HEK293 (cell line): Measurements from ENCODE around the gene HSPB6.

Source experiments
- EGR2 ChIP-seq: fragments of 450-650 bp; formaldehyde crosslinking; IDR thresholded peaks from 2 replicates; pipeline ENCODE4 v1.5.1; 2016; ENCODE audit warnings: low read depth, missing biosample characterization, missing genetic modification characterization
- GLI4 ChIP-seq: fragments of 450-650 bp; formaldehyde crosslinking; IDR thresholded peaks from 2 replicates; pipeline ENCODE4 v1.5.1; 2016; ENCODE audit warnings: missing biosample characterization, missing genetic modification characterization
- HOXA7 ChIP-seq: sonication (generic); formaldehyde crosslinking; IDR thresholded peaks from 2 replicates; pipeline ENCODE4 v1.8.1; 2022; ENCODE audit warnings: missing genetic modification reagents, borderline replicate concordance
- PRDM4 ChIP-seq: fragments of 450-650 bp; formaldehyde crosslinking; IDR thresholded peaks from 2 replicates; pipeline ENCODE4 v1.5.1; 2017; ENCODE audit warnings: missing biosample characterization, missing genetic modification characterization
- SCRT2 ChIP-seq: fragments of 450-650 bp; formaldehyde crosslinking; IDR thresholded peaks from 2 replicates; pipeline ENCODE4 v1.5.1; 2016; ENCODE audit warnings: missing biosample characterization, missing genetic modification characterization
- ZBTB21 ChIP-seq: fragments of 450-650 bp; formaldehyde crosslinking; IDR thresholded peaks from 2 replicates; pipeline ENCODE4 v1.5.1; 2017; ENCODE audit warnings: missing biosample characterization, missing genetic modification characterization
- ZFHX2 ChIP-seq: fragments of 450-650 bp; formaldehyde crosslinking; conservative IDR thresholded peaks from 2 replicates; pipeline ENCODE4 v1.5.1; 2016; ENCODE audit warnings: missing biosample characterization, missing genetic modification characterization
- ZFP37 ChIP-seq: fragments of 450-650 bp; formaldehyde crosslinking; IDR thresholded peaks from 2 replicates; pipeline ENCODE4 v1.5.1; 2016; ENCODE audit warnings: missing biosample characterization, missing genetic modification characterization
- ZFP69B ChIP-seq: fragments of 450-650 bp; formaldehyde crosslinking; IDR thresholded peaks from 2 replicates; pipeline ENCODE4 v1.5.1; 2016; ENCODE audit warnings: missing biosample characterization, missing genetic modification characterization
- ZNF112 ChIP-seq: fragments of 450-650 bp; formaldehyde crosslinking; IDR thresholded peaks from 2 replicates; pipeline ENCODE4 v1.5.0; 2017; ENCODE audit warnings: missing biosample characterization, missing genetic modification characterization
- ZNF114 ChIP-seq: fragments of 450-650 bp; formaldehyde crosslinking; IDR thresholded peaks from 2 replicates; pipeline ENCODE4 v1.5.0; 2017; ENCODE audit warnings: missing biosample characterization, missing genetic modification characterization
- ZNF146 ChIP-seq: fragments of 450-650 bp; formaldehyde crosslinking; IDR thresholded peaks from 2 replicates; pipeline ENCODE4 v1.5.1; 2016; ENCODE audit warnings: missing biosample characterization, missing genetic modification characterization
- ZNF157 ChIP-seq: fragments of 450-650 bp; formaldehyde crosslinking; IDR thresholded peaks from 2 replicates; pipeline ENCODE4 v1.5.1; 2016; ENCODE audit warnings: missing biosample characterization, missing genetic modification characterization
- ZNF223 ChIP-seq: fragments of 450-650 bp; formaldehyde crosslinking; IDR thresholded peaks from 2 replicates; pipeline ENCODE4 v1.5.1; 2016; ENCODE audit warnings: missing biosample characterization, missing genetic modification characterization
- ZNF266 ChIP-seq: fragments of 450-650 bp; formaldehyde crosslinking; IDR thresholded peaks from 2 replicates; pipeline ENCODE4 v1.5.1; 2016; ENCODE audit warnings: missing biosample characterization, missing genetic modification characterization, low read depth
- ZNF274 ChIP-seq, 2 experiments: fragments of 200-500 bp in 1 of 2; fragments of 450-650 bp in 1 of 2; sonication (Bioruptor generic) in 1 of 2; formaldehyde crosslinking in 1 of 2; IDR thresholded peaks; 2 replicates each; pipeline versions ENCODE4 v1.5.1 to v1.6.1; 2014 to 2016; ENCODE audit warnings: borderline replicate concordance in 1 of 2, inconsistent platforms in 1 of 2, low read length in 1 of 2, missing biosample characterization in 1 of 2, missing genetic modification characterization in 1 of 2
- ZNF350 ChIP-seq: fragments of 450-650 bp; formaldehyde crosslinking; IDR thresholded peaks from 2 replicates; pipeline ENCODE4 v1.5.0; 2017; ENCODE audit warnings: missing biosample characterization, mild to moderate bottlenecking, missing genetic modification characterization
- ZNF48 ChIP-seq: fragments of 450-650 bp; formaldehyde crosslinking; IDR thresholded peaks from 2 replicates; pipeline ENCODE4 v1.5.1; 2016; ENCODE audit warnings: missing biosample characterization, missing genetic modification characterization
- ZNF544 ChIP-seq: fragments of 450-650 bp; formaldehyde crosslinking; IDR thresholded peaks from 2 replicates; pipeline ENCODE4 v1.5.0; 2017; ENCODE audit warnings: missing biosample characterization, missing genetic modification characterization
- ZNF549 ChIP-seq: fragments of 450-650 bp; IDR thresholded peaks from 2 replicates; pipeline ENCODE4 v1.5.1; 2018; ENCODE audit warnings: missing biosample characterization, missing genetic modification characterization, mild to moderate bottlenecking, inconsistent platforms, moderate library complexity
- ZNF558 ChIP-seq: fragments of 450-650 bp; formaldehyde crosslinking; IDR thresholded peaks from 2 replicates; pipeline ENCODE4 v1.5.1; 2016; ENCODE audit warnings: missing biosample characterization, missing genetic modification characterization
- ZNF623 ChIP-seq: fragments of 450-650 bp; formaldehyde crosslinking; IDR thresholded peaks from 2 replicates; pipeline ENCODE4 v1.5.1; 2016; ENCODE audit warnings: missing biosample characterization, missing genetic modification characterization
- ZNF629 ChIP-seq: fragments of 450-650 bp; formaldehyde crosslinking; IDR thresholded peaks from 2 replicates; pipeline ENCODE4 v1.5.1; 2017; ENCODE audit warnings: missing biosample characterization, missing genetic modification characterization
- ZNF830 ChIP-seq: fragments of 450-650 bp; IDR thresholded peaks from 2 replicates; pipeline ENCODE4 v1.5.0; 2018; ENCODE audit warnings: missing biosample characterization, missing genetic modification characterization, low read depth, mild to moderate bottlenecking, moderate library complexity
- TF ChIP-seq, protein P1 (sequence below): fragments of 450-650 bp; formaldehyde crosslinking; IDR thresholded peaks from 2 replicates; pipeline ENCODE4 v1.5.1; 2016; ENCODE audit warnings: missing biosample characterization, missing genetic modification characterization, borderline replicate concordance
- TF ChIP-seq, protein P2 (sequence below): fragments of 450-650 bp; formaldehyde crosslinking; IDR thresholded peaks from 2 replicates; pipeline ENCODE4 v1.5.1; 2017; ENCODE audit warnings: missing biosample characterization, mild to moderate bottlenecking, missing genetic modification characterization, moderate library complexity
- TF ChIP-seq, protein P3 (sequence below): fragments of 450-650 bp; formaldehyde crosslinking; IDR thresholded peaks from 2 replicates; pipeline ENCODE4 v1.5.1; 2017; ENCODE audit warnings: missing biosample characterization, missing genetic modification characterization
- TF ChIP-seq, protein P4 (sequence below): fragments of 450-650 bp; formaldehyde crosslinking; IDR thresholded peaks from 2 replicates; pipeline ENCODE4 v1.5.1; 2016; ENCODE audit warnings: missing biosample characterization, missing genetic modification characterization
- TF ChIP-seq, protein P5 (sequence below): fragments of 450-650 bp; IDR thresholded peaks from 2 replicates; pipeline ENCODE4 v1.5.1; 2018; ENCODE audit warnings: missing biosample characterization, missing genetic modification characterization

Gene HSPB6

DNA sequence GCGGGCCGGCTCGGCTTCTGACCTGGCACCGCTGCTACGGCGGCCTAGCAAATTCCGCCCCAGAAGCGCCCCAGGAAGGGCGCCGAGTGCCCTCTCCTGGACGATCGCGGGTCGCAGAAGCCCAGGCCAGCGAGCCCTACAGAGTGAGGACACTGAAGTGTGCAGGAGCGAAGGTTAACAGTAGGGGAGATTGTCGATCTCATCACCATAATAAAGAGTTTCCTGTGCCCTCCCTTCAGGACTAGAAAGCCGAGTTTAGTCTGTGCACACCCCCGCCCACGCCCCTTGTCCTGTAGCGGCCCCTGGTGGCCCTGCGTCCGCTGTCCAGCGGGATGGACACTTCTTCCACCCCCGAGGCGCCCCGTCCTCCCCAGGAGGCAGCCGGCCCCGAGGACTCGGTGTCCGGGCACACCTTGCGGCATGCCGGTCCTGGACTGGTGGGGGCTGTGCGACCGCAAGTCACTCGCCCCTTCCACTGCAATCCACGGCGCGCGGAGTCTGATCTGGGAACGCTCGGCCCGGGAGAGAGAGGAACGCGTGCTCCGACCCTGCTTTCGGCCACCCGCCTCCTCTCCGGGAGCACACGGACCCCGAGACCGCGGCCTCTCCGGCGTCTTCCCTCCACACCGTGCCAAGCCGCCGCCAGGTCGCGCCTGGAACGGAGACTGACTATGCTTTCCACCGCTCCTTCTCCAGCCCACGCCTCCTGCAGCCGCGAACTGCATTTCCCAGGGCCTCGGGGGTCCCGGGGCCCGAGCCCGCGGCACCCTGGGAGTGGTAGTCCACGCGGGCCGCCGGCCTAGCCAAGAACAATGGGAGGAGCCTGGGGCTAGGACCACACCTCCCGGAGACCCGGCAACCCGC, 39.8 kb downstream of the HSPB6 start (continued):
- TF ChIP-seq ZNF274 (IDR thresholded peaks at IDR 0.05; ENCODE audit: low read length) = no peak
- TF ChIP-seq ZNF274 (tag by site-specific recombination; IDR thresholded peaks at IDR 0.05; ENCODE audit: borderline replicate concordance) = no peak
- no peak for TF ChIP-seq ZNF549 (tag by site-specific recombination)
- peak; percentile 75 for TF ChIP-seq ZFP69B (tag by site-specific recombination)
- TF ChIP-seq ZNF629 (tag by site-specific recombination) = peak; percentile 80
- no peak for TF ChIP-seq ZNF48 (tag by site-specific recombination)
- TF ChIP-seq, protein P1, sequence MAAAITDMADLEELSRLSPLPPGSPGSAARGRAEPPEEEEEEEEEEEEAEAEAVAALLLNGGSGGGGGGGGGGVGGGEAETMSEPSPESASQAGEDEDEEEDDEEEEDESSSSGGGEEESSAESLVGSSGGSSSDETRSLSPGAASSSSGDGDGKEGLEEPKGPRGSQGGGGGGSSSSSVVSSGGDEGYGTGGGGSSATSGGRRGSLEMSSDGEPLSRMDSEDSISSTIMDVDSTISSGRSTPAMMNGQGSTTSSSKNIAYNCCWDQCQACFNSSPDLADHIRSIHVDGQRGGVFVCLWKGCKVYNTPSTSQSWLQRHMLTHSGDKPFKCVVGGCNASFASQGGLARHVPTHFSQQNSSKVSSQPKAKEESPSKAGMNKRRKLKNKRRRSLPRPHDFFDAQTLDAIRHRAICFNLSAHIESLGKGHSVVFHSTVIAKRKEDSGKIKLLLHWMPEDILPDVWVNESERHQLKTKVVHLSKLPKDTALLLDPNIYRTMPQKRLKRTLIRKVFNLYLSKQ (tag by site-specific recombination) = no peak; the same call in 1 of the 2 replicates
- no peak for TF ChIP-seq ZNF830 (tag by site-specific recombination)
- peak; percentile 74; the same call in 1 of the 2 replicates for TF ChIP-seq SCRT2 (tag by site-specific recombination)
- TF ChIP-seq ZNF558 (tag by site-specific recombination) = no peak
- TF ChIP-seq, protein P2, sequence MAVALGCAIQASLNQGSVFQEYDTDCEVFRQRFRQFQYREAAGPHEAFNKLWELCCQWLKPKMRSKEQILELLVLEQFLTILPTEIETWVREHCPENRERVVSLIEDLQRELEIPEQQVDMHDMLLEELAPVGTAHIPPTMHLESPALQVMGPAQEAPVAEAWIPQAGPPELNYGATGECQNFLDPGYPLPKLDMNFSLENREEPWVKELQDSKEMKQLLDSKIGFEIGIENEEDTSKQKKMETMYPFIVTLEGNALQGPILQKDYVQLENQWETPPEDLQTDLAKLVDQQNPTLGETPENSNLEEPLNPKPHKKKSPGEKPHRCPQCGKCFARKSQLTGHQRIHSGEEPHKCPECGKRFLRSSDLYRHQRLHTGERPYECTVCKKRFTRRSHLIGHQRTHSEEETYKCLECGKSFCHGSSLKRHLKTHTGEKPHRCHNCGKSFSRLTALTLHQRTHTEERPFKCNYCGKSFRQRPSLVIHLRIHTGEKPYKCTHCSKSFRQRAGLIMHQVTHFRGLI = peak; percentile 55
- no peak for TF ChIP-seq HOXA7 (CRISPR knock-in tag)
- no peak for TF ChIP-seq ZNF266 (tag by site-specific recombination)
- TF ChIP-seq, protein P3, sequence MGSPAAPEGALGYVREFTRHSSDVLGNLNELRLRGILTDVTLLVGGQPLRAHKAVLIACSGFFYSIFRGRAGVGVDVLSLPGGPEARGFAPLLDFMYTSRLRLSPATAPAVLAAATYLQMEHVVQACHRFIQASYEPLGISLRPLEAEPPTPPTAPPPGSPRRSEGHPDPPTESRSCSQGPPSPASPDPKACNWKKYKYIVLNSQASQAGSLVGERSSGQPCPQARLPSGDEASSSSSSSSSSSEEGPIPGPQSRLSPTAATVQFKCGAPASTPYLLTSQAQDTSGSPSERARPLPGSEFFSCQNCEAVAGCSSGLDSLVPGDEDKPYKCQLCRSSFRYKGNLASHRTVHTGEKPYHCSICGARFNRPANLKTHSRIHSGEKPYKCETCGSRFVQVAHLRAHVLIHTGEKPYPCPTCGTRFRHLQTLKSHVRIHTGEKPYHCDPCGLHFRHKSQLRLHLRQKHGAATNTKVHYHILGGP (tag by site-specific recombination) = no peak
- peak; percentile 96 for TF ChIP-seq ZFHX2
- TF ChIP-seq ZNF544 = no peak
- TF ChIP-seq ZNF223 = 0 out of 2 replicates have a peak, but pooled peaks have one; percentile 73
- TF ChIP-seq ZNF146 = peak; percentile 57; the same call in 1 of the 2 replicates
- peak; percentile 93 for TF ChIP-seq EGR2
- no peak for TF ChIP-seq GLI4
- TF ChIP-seq ZNF114 = no peak
- no peak for TF ChIP-seq ZNF112 (tag by site-specific recombination)
- peak; percentile 58; the same call in 1 of the 2 replicates for TF ChIP-seq ZNF157 (tag by site-specific recombination)
- TF ChIP-seq, protein P4, sequence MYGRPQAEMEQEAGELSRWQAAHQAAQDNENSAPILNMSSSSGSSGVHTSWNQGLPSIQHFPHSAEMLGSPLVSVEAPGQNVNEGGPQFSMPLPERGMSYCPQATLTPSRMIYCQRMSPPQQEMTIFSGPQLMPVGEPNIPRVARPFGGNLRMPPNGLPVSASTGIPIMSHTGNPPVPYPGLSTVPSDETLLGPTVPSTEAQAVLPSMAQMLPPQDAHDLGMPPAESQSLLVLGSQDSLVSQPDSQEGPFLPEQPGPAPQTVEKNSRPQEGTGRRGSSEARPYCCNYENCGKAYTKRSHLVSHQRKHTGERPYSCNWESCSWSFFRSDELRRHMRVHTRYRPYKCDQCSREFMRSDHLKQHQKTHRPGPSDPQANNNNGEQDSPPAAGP = peak; percentile 96
- peak; percentile 95 for TF ChIP-seq PRDM4 (tag by site-specific recombination)
- TF ChIP-seq ZNF623 (tag by site-specific recombination) = 0 out of 2 replicates have a peak, but pooled peaks have one; percentile 25
- peak; percentile 80; the same call in 1 of the 2 replicates for TF ChIP-seq ZBTB21 (tag by site-specific recombination)
- TF ChIP-seq, protein P5, sequence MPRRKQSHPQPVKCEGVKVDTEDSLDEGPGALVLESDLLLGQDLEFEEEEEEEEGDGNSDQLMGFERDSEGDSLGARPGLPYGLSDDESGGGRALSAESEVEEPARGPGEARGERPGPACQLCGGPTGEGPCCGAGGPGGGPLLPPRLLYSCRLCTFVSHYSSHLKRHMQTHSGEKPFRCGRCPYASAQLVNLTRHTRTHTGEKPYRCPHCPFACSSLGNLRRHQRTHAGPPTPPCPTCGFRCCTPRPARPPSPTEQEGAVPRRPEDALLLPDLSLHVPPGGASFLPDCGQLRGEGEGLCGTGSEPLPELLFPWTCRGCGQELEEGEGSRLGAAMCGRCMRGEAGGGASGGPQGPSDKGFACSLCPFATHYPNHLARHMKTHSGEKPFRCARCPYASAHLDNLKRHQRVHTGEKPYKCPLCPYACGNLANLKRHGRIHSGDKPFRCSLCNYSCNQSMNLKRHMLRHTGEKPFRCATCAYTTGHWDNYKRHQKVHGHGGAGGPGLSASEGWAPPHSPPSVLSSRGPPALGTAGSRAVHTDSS = peak; percentile 48; the same call in 1 of the 2 replicates
- peak; percentile 97 for TF ChIP-seq ZFP37 (tag by site-specific recombination)
- no peak for TF ChIP-seq ZNF350 (tag by site-specific recombination)
